Thymus (tissue), 11 donors: ENCODE results near the gene NOC4L. TPM values are rescaled to one million over a fixed set of nuclear protein-coding genes. Genes with fewer than 3 reads are reported as not detected.
A peak's percentile ranks its signal among the peaks of the same experiment; 100 is the strongest.

Experiments used
- DNase-seq, 9 donors: peaks; one replicate each; pipeline ENCODE4 v3.0.0-alpha.2; 2013; ENCODE audit warnings: low spot score in 9 of 9, low read depth in 6 of 9, missing footprints in 1 of 9
- H3K27ac ChIP-seq, 2 donors: one replicate each; pipeline ENCODE4 v1.5.1; 2013; ENCODE audit warnings: control low read depth in 1 of 2, low read depth in 1 of 2, low read length in 1 of 2, mild to moderate bottlenecking in 1 of 2, moderate library complexity in 1 of 2
- H3K27me3 ChIP-seq, 2 donors: one replicate each; pipeline ENCODE4 v1.5.1; 2013; ENCODE audit warnings: low read length in 1 of 2; ENCODE audit not compliant: control insufficient read depth in 2 of 2, insufficient read depth in 1 of 2
- H3K36me3 ChIP-seq, 2 donors: one replicate each; pipeline ENCODE4 v1.5.1; 2013; ENCODE audit warnings: low read length in 1 of 2, mild to moderate bottlenecking in 1 of 2, moderate library complexity in 1 of 2; ENCODE audit not compliant: control insufficient read depth in 2 of 2, insufficient read depth in 2 of 2
- H3K4me1 ChIP-seq, 2 donors: one replicate each; pipeline ENCODE4 v1.5.1; 2013; ENCODE audit warnings: low read length in 2 of 2; ENCODE audit not compliant: control insufficient read depth in 2 of 2, insufficient read depth in 2 of 2
- H3K4me3 ChIP-seq, 2 donors: one replicate each; pipeline ENCODE4 v1.5.1; 2013; ENCODE audit warnings: low read length in 2 of 2, control low read depth in 1 of 2, mild to moderate bottlenecking in 1 of 2
- H3K9me3 ChIP-seq, 2 donors: one replicate each; pipeline ENCODE4 v1.5.1; 2013; ENCODE audit warnings: low read length in 1 of 2, mild to moderate bottlenecking in 1 of 2; ENCODE audit not compliant: control insufficient read depth in 2 of 2, insufficient read depth in 1 of 2
- WGBS: extraction: QIAGEN DNeasy Blood & Tissue Kit; methylation state at CpG from one replicate; pipeline ENCODE4 v1.1.7; 2013; 5-methylcytosine and 5-hydroxymethylcytosine counted together
- polyA plus RNA-seq: library from polyadenylated mRNA; stranded (reverse); fragments of 200-250 nt; gene quantifications from one replicate; pipeline ENCODE4 v1.2.3, GENCODE V29; 2013
- total RNA-seq: library from RNA; stranded (reverse); fragments of 120-200 nt; gene quantifications from one replicate; pipeline ENCODE4 v1.2.4, GENCODE V29; 2013
- donor health status: healthy.

NOC4L gene
- total and polyA plus RNA-seq, 2 donors = 9.3 to 41.6 TPM

GRCh38 chr12:132169376-132169775, 25.1 kb downstream of the NOC4L start:
- Histone ChIP-seq H3K27ac (no peak overlapping the region), H3K9me3 (no peaks in the 10 kb centered on the region), H3K36me3 (no peaks in the 10 kb centered on the region), H3K4me3 (no peak overlapping the region), H3K27me3 (peaks cover 0 to 30% of the 10 kb centered on the region in 2 donors), H3K4me1 (peaks cover 0 to 33% of the 10 kb centered on the region in 2 donors)
- 81% methylated on average over 17 of the region's 17 CpGs for WGBS
- no peak for DNase-seq

- 62% methylated on average over 16 of the region's 16 CpGs for WGBS
- Histone ChIP-seq H3K9me3 (no peaks in the 10 kb centered on the region), H3K36me3 (no peaks in the 10 kb centered on the region), H3K27ac (no peak overlapping the region), H3K27me3 (peaks cover 0 to 34% of the 10 kb centered on the region in 2 donors), H3K4me1 (peaks cover 0 to 41% of the 10 kb centered on the region in 2 donors), H3K4me3 (no peak overlapping the region)
- DNase-seq = no peak
Observed at GRCh38 chr12:132170094-132170636, 25.9 kb downstream of the NOC4L start.

GRCh38 chr12:132170637-132171292, 26.5 kb downstream of the NOC4L start:
- Histone ChIP-seq H3K27ac (no peak overlapping the region), H3K27me3 (peaks cover 0 to 34% of the 10 kb centered on the region in 2 donors), H3K4me3 (no peak overlapping the region), H3K4me1 (peaks cover 0 to 45% of the 10 kb centered on the region in 2 donors), H3K9me3 (no peaks in the 10 kb centered on the region), H3K36me3 (no peaks in the 10 kb centered on the region)
- WGBS = 94% methylated on average over 33 of the region's 33 CpGs
- no peak for DNase-seq

DNA sequence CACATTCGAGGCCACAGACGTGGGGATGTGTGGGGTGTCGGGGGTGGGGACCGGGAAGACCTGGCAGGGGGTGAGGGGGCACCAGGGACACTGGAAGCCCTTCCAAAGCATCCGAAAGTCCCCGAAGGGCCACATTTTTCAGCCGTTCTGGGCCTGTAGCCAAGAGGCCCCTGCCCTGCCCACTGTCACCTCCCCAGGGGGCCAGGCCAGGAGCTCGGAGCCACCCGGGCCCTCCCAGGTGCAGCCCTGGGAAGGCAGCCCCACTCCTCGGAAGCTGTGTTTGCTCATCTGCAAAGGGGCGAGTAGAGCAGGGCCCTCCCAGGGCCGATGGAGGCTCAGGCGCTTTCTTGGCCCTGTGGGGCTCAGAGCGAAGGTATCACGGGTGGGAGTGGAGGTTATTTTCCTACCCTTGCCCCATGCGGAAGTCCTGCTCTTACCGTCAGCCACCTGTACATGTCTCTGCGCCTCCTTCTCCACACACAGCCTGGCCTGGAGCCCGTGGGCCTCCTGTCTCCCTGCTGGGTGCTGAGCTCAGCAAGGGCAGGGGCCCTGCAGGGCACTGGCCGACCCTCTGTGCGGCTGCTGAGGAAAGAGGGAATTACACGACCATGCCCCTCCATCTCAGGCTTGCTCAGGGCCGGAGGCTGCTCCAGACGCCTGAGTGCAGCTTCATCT, 27.2 kb downstream of the NOC4L start:
- H3K4me1 ChIP-seq = peaks cover 0 to 45% of the 10 kb centered on the region in 2 donors
- DNase-seq = no peak
- H3K27ac ChIP-seq = no peak overlapping the region
- 91% methylated on average over 24 of the region's 24 CpGs for WGBS
- H3K27me3 ChIP-seq = peaks cover 0 to 34% of the 10 kb centered on the region in 2 donors
- H3K4me3 ChIP-seq = no peak overlapping the region
- no peaks in the 10 kb centered on the region for H3K36me3 ChIP-seq
- no peaks in the 10 kb centered on the region for H3K9me3 ChIP-seq

- Histone ChIP-seq H3K27ac (no peak overlapping the region), H3K9me3 (no peaks in the 10 kb centered on the region), H3K27me3 (peaks cover 0 to 34% of the 10 kb centered on the region in 2 donors), H3K36me3 (no peaks in the 10 kb centered on the region), H3K4me3 (no peak overlapping the region), H3K4me1 (peaks cover 0 to 45% of the 10 kb centered on the region in 2 donors)
- WGBS = 92% methylated on average over 28 of the region's 28 CpGs
- DNase-seq = no peak
Observed at GRCh38 chr12:132171968-132172521, 27.8 kb downstream of the NOC4L start.

DNA sequence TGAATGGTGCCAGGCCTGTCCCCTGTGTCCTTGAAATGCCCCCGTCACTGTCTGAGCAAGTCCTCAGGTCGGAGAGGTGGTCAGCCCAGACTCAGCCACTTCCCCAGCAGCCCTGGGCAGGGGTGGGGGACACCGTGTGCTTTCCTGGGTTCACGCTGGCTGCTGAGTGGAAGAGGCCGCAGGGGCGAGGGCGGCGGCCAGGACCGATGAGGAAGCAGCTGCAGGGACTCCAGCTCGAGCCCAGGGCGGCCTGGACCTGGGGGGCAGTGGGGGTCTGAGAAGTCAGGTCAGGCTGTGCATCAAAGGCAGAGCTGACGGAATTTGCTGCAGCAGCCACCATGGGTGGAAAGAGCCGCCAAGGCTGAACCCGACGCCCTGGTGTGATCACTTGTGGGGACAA, 28.4 kb downstream of the NOC4L start:
- H3K9me3 ChIP-seq = no peaks in the 10 kb centered on the region
- no peak overlapping the region for H3K4me3 ChIP-seq
- WGBS = 38% methylated on average over 15 of the region's 15 CpGs
- H3K4me1 ChIP-seq = peaks cover 0 to 43% of the 10 kb centered on the region in 2 donors
- H3K27me3 ChIP-seq = peaks cover 0 to 34% of the 10 kb centered on the region in 2 donors
- no peaks in the 10 kb centered on the region for H3K36me3 ChIP-seq
- DNase-seq = no peak
- H3K27ac ChIP-seq = no peak overlapping the region

- WGBS = 40% methylated on average over 35 of the region's 35 CpGs
- peaks cover 0 to 34% of the 10 kb centered on the region in 2 donors for H3K27me3 ChIP-seq
Observed at GRCh38 chr12:132173135-132174014, 29.1 kb downstream of the NOC4L start.

DNA sequence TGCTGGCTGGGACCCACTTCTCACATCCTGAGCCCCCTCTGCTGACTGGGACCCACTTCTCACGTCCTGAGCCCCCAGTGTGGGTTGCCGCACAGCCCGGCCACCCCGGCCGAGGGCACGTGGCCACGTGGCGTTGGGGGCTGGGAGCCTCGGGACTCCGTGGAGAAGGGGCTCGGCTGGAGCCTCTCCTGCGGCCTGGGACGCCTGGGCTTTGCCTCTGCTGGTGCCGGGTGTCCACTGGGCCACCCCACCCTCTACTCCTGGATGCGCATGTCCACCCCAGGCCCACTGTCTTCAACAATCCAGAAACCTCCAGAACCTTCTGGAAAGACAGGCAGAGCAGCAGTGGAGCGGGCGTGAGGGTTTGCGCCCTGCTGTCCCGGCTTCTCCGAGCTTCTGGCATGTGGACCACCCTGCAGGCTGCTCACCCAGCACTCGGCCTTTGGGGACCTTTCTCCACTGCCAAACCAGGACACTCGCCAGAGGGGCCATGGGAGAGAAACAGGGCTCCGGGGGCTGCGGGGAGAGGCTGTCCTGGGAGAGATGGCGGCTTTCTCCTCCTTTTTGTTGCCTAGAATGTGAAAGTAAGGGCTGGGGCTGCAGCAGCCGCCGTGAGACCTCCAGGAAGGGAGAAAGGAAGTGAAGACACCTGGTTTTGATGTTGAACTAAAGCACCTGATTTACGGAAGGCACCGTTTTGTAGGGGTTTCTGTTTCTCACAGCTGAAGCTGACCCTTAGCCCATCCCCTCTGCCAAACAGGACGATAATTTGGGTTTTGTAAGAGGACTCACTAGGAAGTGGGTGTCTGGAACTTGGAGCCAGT, 30.0 kb downstream of the NOC4L start:
- Histone ChIP-seq H3K4me1 (peaks cover 7 to 50% of the 10 kb centered on the region in 2 donors), H3K4me3 (no peak overlapping the region), H3K36me3 (no peaks in the 10 kb centered on the region), H3K9me3 (peaks cover 0 to 3% of the 10 kb centered on the region in 2 donors), H3K27ac (peak overlapping the region in 1 of 2 donors; percentile 48), H3K27me3 (peaks cover 0 to 34% of the 10 kb centered on the region in 2 donors)
- 84% methylated on average over 30 of the region's 30 CpGs for WGBS
- DNase-seq = peak in 1 of 9 donors; percentile 56

More at GRCh38 chr12:132173135-132174014, 29.1 kb downstream of the NOC4L start:
- DNase-seq = peak in 1 of 9 donors; percentile 57
- Histone ChIP-seq H3K4me1 (peaks cover 2 to 42% of the 10 kb centered on the region in 2 donors), H3K27ac (no peak overlapping the region), H3K9me3 (no peaks in the 10 kb centered on the region), H3K36me3 (no peaks in the 10 kb centered on the region), H3K4me3 (no peak overlapping the region)
